ENCODE results near the gene ZNF691.

- no peak for TF ChIP-seq CTCF (IDR thresholded peaks at IDR 0.05; ENCODE audit: poor library complexity)
- no peak for TF ChIP-seq EZH2phosphoT487 (IDR thresholded peaks at IDR 0.05; ENCODE audit: low read depth, severe bottlenecking, unreplicated experiment)
- TF ChIP-seq EZH2 (IDR thresholded peaks at IDR 0.05; ENCODE audit: borderline replicate concordance) = no peak
Observed at GRCh38 chr1:42849944-42850343, 3.5 kb downstream of the ZNF691 start.
